ENCODE data around the gene PDP2.

PDP2 gene

GRCh38 chr16:66891797-66892196, 11.5 kb downstream of the PDP2 start:
- Histone ChIP-seq H3K79me1 (ENCODE audit: low read depth, low read length) (no peaks in the 10 kb centered on the region), H3K9ac (ENCODE audit: low read depth, low read length, poor library complexity) (no peak overlapping the region), H2AK5ac (ENCODE audit: low read depth, low read length) (no peak overlapping the region), H3K4me3 (ENCODE audit: low read length in 2 of 2) (no peak overlapping the region), H3K4ac (ENCODE audit: low read length) (no peak overlapping the region), H3K36me3 (replicated peaks in 1 of 2; ENCODE audit: control insufficient read depth in 2 of 2, insufficient read depth in 2 of 2, low read length in 2 of 2) (peaks cover 0 to 5% of the 10 kb centered on the region in 2 donors), H3K18ac (ENCODE audit: low read length) (no peak overlapping the region), H3K27me3 (ENCODE audit: control insufficient read depth in 3 of 3, insufficient read depth in 3 of 3, low read depth in 1 of 3, low read length in 3 of 3) (peaks cover 0 to 7% (median 0%) of the 10 kb centered on the region in 3 experiments), H3K4me2 (ENCODE audit: insufficient read depth, low read length, poor library complexity, severe bottlenecking) (no peak overlapping the region), H4K91ac (ENCODE audit: low read depth, low read length, poor library complexity) (no peak overlapping the region), H4K8ac (ENCODE audit: low read depth, low read length) (no peak overlapping the region), H2BK12ac (ENCODE audit: low read length) (no peak overlapping the region), H2AFZ (ENCODE audit: low read length) (no peak overlapping the region), H2BK15ac (ENCODE audit: low read length) (no peak overlapping the region), H2BK5ac (ENCODE audit: low read length) (no peak overlapping the region), H3K9me3 (replicated peaks in 1 of 2; ENCODE audit: control insufficient read depth in 2 of 2, insufficient read depth in 1 of 2, low read depth in 1 of 2, low read length in 2 of 2) (no peaks in the 10 kb centered on the region), H2BK120ac (ENCODE audit: low read depth, low read length) (no peak overlapping the region), H3K27ac (replicated peaks; ENCODE audit: low read length) (no peak overlapping the region), H3K23ac (ENCODE audit: low read depth, low read length, poor library complexity) (no peak overlapping the region), H3K4me1 (ENCODE audit: control insufficient read depth in 2 of 2, insufficient read depth in 1 of 2, low read depth in 1 of 2, low read length in 2 of 2) (no peaks in the 10 kb centered on the region), H3K14ac (ENCODE audit: low read length) (no peak overlapping the region)
- WGBS, 2 donors (ENCODE audit: extremely low coverage in 2 of 2, insufficient read length in 2 of 2, insufficient replicate concordance in 1 of 2) = no CpG with 5 or more reads among the region's 6 CpGs
- DNase-seq (ENCODE audit: low spot score) = no peak

- H4K8ac ChIP-seq (ENCODE audit: low read depth, low read length) = no peak overlapping the region
- H2BK15ac ChIP-seq (ENCODE audit: low read length) = no peak overlapping the region
- H3K18ac ChIP-seq (ENCODE audit: low read length) = no peak overlapping the region
- DNase-seq (ENCODE audit: low spot score) = no peak
- peaks cover 0 to 3% of the 10 kb centered on the region in 2 donors for H3K36me3 ChIP-seq (replicated peaks in 1 of 2; ENCODE audit: control insufficient read depth in 2 of 2, insufficient read depth in 2 of 2, low read length in 2 of 2)
- no peaks in the 10 kb centered on the region for H3K79me1 ChIP-seq (ENCODE audit: low read depth, low read length)
- H3K4me1 ChIP-seq (ENCODE audit: control insufficient read depth in 2 of 2, insufficient read depth in 1 of 2, low read depth in 1 of 2, low read length in 2 of 2) = no peaks in the 10 kb centered on the region
- H3K27ac ChIP-seq (replicated peaks; ENCODE audit: low read length) = no peak overlapping the region
- H2BK5ac ChIP-seq (ENCODE audit: low read length) = no peak overlapping the region
- no peak overlapping the region for H2BK12ac ChIP-seq (ENCODE audit: low read length)
- no peak overlapping the region for H2AK5ac ChIP-seq (ENCODE audit: low read depth, low read length)
- no peak overlapping the region for H3K14ac ChIP-seq (ENCODE audit: low read length)
- H3K4me2 ChIP-seq (ENCODE audit: insufficient read depth, low read length, poor library complexity, severe bottlenecking) = no peak overlapping the region
- peaks cover 0 to 7% (median 0%) of the 10 kb centered on the region in 3 experiments for H3K27me3 ChIP-seq (ENCODE audit: control insufficient read depth in 3 of 3, insufficient read depth in 3 of 3, low read depth in 1 of 3, low read length in 3 of 3)
- no peak overlapping the region for H3K23ac ChIP-seq (ENCODE audit: low read depth, low read length, poor library complexity)
- H3K9ac ChIP-seq (ENCODE audit: low read depth, low read length, poor library complexity) = peak overlapping the region; percentile 72
- WGBS, 2 donors (ENCODE audit: extremely low coverage in 2 of 2, insufficient read length in 2 of 2, insufficient replicate concordance in 1 of 2) = no CpG with 5 or more reads among the region's 2 CpGs
- no peak overlapping the region for H2AFZ ChIP-seq (ENCODE audit: low read length)
- H3K4ac ChIP-seq (ENCODE audit: low read length) = no peak overlapping the region
- no peaks in the 10 kb centered on the region for H3K9me3 ChIP-seq (replicated peaks in 1 of 2; ENCODE audit: control insufficient read depth in 2 of 2, insufficient read depth in 1 of 2, low read depth in 1 of 2, low read length in 2 of 2)
- H4K91ac ChIP-seq (ENCODE audit: low read depth, low read length, poor library complexity) = no peak overlapping the region
- no peak overlapping the region for H2BK120ac ChIP-seq (ENCODE audit: low read depth, low read length)
- H3K4me3 ChIP-seq (ENCODE audit: low read length in 2 of 2) = no peak overlapping the region
Measured at GRCh38 chr16:66894055-66894454, 13.7 kb downstream of the PDP2 start.

DNA sequence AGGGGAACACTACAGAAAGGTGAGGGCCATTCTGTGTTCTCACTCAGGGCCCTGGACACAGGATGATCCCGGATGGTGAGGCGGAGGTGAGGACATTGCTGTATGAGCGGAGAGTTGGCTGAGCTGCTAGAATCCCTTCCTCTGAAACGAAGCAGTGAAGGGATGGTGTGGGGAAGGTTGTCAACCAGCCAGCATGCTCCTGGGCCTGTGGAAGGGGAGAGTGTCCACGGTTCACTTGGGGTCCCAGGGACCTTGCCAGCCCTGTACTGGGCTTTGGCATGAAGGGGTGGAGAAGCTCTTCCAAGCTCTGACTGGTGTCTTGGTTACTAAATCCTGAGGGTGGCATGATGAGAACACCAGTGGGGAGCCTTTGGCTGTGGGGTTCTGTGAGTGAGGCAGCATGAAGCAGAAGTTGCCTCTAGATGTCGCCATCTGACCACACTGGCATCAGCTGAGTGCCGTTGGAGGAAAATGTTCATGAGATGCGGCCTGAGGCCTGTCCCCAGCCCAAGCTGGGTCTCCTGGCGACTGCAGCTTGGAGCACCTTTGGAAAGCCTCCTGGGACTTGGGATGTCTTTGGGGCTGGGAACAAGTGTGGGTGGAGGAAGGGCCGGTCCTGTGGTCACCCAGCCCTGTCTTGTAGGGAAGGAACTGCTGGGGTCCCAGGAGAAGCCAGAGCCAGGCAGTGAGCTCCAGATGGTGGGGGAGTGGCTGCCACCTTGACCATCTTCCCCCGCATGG, 14.8 kb downstream of the PDP2 start:
- no CpG with 5 or more reads among the region's 11 CpGs for WGBS, 2 donors (ENCODE audit: extremely low coverage in 2 of 2, insufficient read length in 2 of 2, insufficient replicate concordance in 1 of 2)
- no peak overlapping the region for H3K9ac ChIP-seq (ENCODE audit: low read depth, low read length, poor library complexity)
- no peak overlapping the region for H2BK5ac ChIP-seq (ENCODE audit: low read length)
- H3K18ac ChIP-seq (ENCODE audit: low read length) = no peak overlapping the region
- H2AFZ ChIP-seq (ENCODE audit: low read length) = peak overlapping the region; percentile 54
- no peak overlapping the region for H4K91ac ChIP-seq (ENCODE audit: low read depth, low read length, poor library complexity)
- peaks cover 0 to 3% of the 10 kb centered on the region in 2 donors for H3K36me3 ChIP-seq (replicated peaks in 1 of 2; ENCODE audit: control insufficient read depth in 2 of 2, insufficient read depth in 2 of 2, low read length in 2 of 2)
- H3K79me1 ChIP-seq (ENCODE audit: low read depth, low read length) = no peaks in the 10 kb centered on the region
- no peak overlapping the region for H3K14ac ChIP-seq (ENCODE audit: low read length)
- H2BK12ac ChIP-seq (ENCODE audit: low read length) = no peak overlapping the region
- no peak overlapping the region for H2BK120ac ChIP-seq (ENCODE audit: low read depth, low read length)
- H4K8ac ChIP-seq (ENCODE audit: low read depth, low read length) = no peak overlapping the region
- H3K4me1 ChIP-seq (ENCODE audit: control insufficient read depth in 2 of 2, insufficient read depth in 1 of 2, low read depth in 1 of 2, low read length in 2 of 2) = peaks cover 5 to 10% of the 10 kb centered on the region in 2 donors
- no peak overlapping the region for H3K4ac ChIP-seq (ENCODE audit: low read length)
- H3K27me3 ChIP-seq (ENCODE audit: control insufficient read depth in 3 of 3, insufficient read depth in 3 of 3, low read depth in 1 of 3, low read length in 3 of 3) = peaks cover 0 to 7% (median 0%) of the 10 kb centered on the region in 3 experiments
- no peak overlapping the region for H3K23ac ChIP-seq (ENCODE audit: low read depth, low read length, poor library complexity)
- no peak overlapping the region for H3K4me3 ChIP-seq (ENCODE audit: low read length in 2 of 2)
- H3K9me3 ChIP-seq (replicated peaks in 1 of 2; ENCODE audit: control insufficient read depth in 2 of 2, insufficient read depth in 1 of 2, low read depth in 1 of 2, low read length in 2 of 2) = no peaks in the 10 kb centered on the region
- DNase-seq (ENCODE audit: low spot score) = peak; percentile 48
- no peak overlapping the region for H3K4me2 ChIP-seq (ENCODE audit: insufficient read depth, low read length, poor library complexity, severe bottlenecking)
- no peak overlapping the region for H3K27ac ChIP-seq (replicated peaks; ENCODE audit: low read length)
- no peak overlapping the region for H2BK15ac ChIP-seq (ENCODE audit: low read length)
- H2AK5ac ChIP-seq (ENCODE audit: low read depth, low read length) = no peak overlapping the region

DNA sequence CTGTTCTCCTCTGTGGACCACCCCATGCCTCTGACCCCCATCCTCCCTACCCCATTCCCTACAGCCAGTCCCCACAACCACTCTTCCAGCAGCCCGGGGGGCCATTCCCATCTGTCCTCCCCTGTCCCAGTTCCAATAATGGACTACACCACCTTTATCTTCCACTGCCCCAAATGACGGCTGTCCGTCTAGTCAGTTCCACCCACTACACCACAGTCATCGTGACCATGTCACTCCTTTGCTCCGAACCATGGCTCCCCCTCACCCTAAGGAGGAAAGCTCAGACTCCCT, 15.3 kb downstream of the PDP2 start:
- no peak overlapping the region for H3K9ac ChIP-seq (ENCODE audit: low read depth, low read length, poor library complexity)
- no peak overlapping the region for H2BK15ac ChIP-seq (ENCODE audit: low read length)
- no peak overlapping the region for H2AFZ ChIP-seq (ENCODE audit: low read length)
- H3K14ac ChIP-seq (ENCODE audit: low read length) = no peak overlapping the region
- no peak overlapping the region for H3K27ac ChIP-seq (replicated peaks; ENCODE audit: low read length)
- H3K4me2 ChIP-seq (ENCODE audit: insufficient read depth, low read length, poor library complexity, severe bottlenecking) = no peak overlapping the region
- H3K4me1 ChIP-seq (ENCODE audit: control insufficient read depth in 2 of 2, insufficient read depth in 1 of 2, low read depth in 1 of 2, low read length in 2 of 2) = peaks cover 6 to 14% of the 10 kb centered on the region in 2 donors
- no peak overlapping the region for H4K8ac ChIP-seq (ENCODE audit: low read depth, low read length)
- no peak overlapping the region for H3K4me3 ChIP-seq (ENCODE audit: low read length in 2 of 2)
- DNase-seq (ENCODE audit: low spot score) = no peak
- no peak overlapping the region for H2BK120ac ChIP-seq (ENCODE audit: low read depth, low read length)
- H2AK5ac ChIP-seq (ENCODE audit: low read depth, low read length) = no peak overlapping the region
- H2BK12ac ChIP-seq (ENCODE audit: low read length) = no peak overlapping the region
- WGBS, 2 donors (ENCODE audit: extremely low coverage in 2 of 2, insufficient read length in 2 of 2, insufficient replicate concordance in 1 of 2) = no CpG with 5 or more reads among the region's 5 CpGs
- H3K79me1 ChIP-seq (ENCODE audit: low read depth, low read length) = no peaks in the 10 kb centered on the region
- peaks cover 0 to 7% (median 0%) of the 10 kb centered on the region in 3 experiments for H3K27me3 ChIP-seq (ENCODE audit: control insufficient read depth in 3 of 3, insufficient read depth in 3 of 3, low read depth in 1 of 3, low read length in 3 of 3)
- no peak overlapping the region for H2BK5ac ChIP-seq (ENCODE audit: low read length)
- H3K4ac ChIP-seq (ENCODE audit: low read length) = no peak overlapping the region
- no peak overlapping the region for H4K91ac ChIP-seq (ENCODE audit: low read depth, low read length, poor library complexity)
- H3K9me3 ChIP-seq (replicated peaks in 1 of 2; ENCODE audit: control insufficient read depth in 2 of 2, insufficient read depth in 1 of 2, low read depth in 1 of 2, low read length in 2 of 2) = no peaks in the 10 kb centered on the region
- H3K36me3 ChIP-seq (replicated peaks in 1 of 2; ENCODE audit: control insufficient read depth in 2 of 2, insufficient read depth in 2 of 2, low read length in 2 of 2) = peaks cover 0 to 3% of the 10 kb centered on the region in 2 donors
- H3K23ac ChIP-seq (ENCODE audit: low read depth, low read length, poor library complexity) = no peak overlapping the region
- no peak overlapping the region for H3K18ac ChIP-seq (ENCODE audit: low read length)

All from neuronal stem cell (in vitro differentiated cells).